ENCODE measurements around the gene MTHFSD. TPM values are rescaled to one million over a fixed set of nuclear protein-coding genes. Genes with fewer than 3 reads are reported as not detected.

MTHFSD gene
- 9.4 and 11.7 TPM in 2 replicates for total RNA-seq (2014; rRNA removed; shearing (Covaris generic))

- H3K27ac ChIP-seq: peak within 1 kb of the TSS; percentile 83
- peaks cover 15% of the 10 kb centered on the region for H3K4me1 ChIP-seq (replicated peaks)
- H3K4me3 ChIP-seq: peak within 1 kb of the TSS; percentile 75
- no peaks in the 10 kb centered on the region for H3K27me3 ChIP-seq (replicated peaks)
- H3K9me3 ChIP-seq (replicated peaks): no peaks in the 10 kb centered on the region
- DNase-seq (ENCODE audit: low read depth in 1 of 2, low spot score in 2 of 2): peak; percentile 85 to 94
- H3K36me3 ChIP-seq: peaks cover 27% of the 10 kb centered on the region
Observed at GRCh38 chr16:86554917-86555703, at the start of gene MTHFSD. Gene MTHFSD, minus strand, starts transcription at chr16:86555235. Its CDS starts 51 bp downstream, at chr16:86555184.

DNA sequence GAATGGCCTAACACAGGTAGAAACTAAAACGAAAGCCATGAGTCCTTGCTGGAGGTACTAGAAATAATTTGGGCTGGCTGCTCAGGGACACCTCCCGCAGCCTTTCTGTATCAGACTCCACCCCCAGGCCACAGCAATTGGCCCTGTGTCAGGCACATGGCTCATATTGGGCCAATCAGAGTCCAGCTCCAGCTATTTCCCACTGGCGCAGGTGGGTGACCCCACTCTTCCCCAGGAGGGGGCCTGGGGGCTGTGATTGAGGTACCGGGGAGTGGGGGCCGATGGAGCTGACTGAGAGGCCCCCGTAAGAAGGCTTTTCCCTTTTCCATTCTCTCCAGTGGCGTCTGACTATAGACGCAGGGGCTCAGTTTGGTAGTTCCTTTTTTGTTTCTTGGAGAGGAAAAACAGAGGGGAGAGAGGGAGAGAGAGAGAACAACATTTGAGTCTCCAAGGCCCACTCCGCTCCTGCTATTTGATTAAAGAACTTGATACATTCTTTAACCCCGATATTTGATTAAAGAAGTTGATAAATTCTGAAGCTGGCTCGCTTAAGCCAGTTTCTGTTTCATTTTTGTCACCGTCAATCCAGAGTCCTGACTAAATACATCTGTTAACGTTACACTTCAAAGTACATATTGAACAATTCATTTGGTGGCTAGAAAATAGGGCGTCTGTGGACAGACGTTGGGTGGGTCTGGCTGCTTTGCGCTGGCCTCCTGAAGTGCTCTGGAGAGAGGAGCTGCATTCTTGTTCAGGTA lies 49.6 kb upstream of the MTHFSD start:
- Histone ChIP-seq H3K27me3 (replicated peaks) (no peaks in the 10 kb centered on the region), H3K27ac (no peak overlapping the region), H3K4me3 (no peak overlapping the region), H3K4me1 (replicated peaks) (peaks cover 20% of the 10 kb centered on the region), H3K9me3 (replicated peaks) (no peaks in the 10 kb centered on the region), H3K36me3 (no peaks in the 10 kb centered on the region)
- peak in 1 of 2 experiments; percentile 31 for DNase-seq (ENCODE audit: low read depth in 1 of 2, low spot score in 2 of 2)

- no peak for DNase-seq (ENCODE audit: low read depth in 1 of 2, low spot score in 2 of 2)
- Histone ChIP-seq H3K4me1 (replicated peaks) (peaks cover under 1% of the 10 kb centered on the region; the same call in 1 of the 2 replicates), H3K9me3 (replicated peaks) (no peaks in the 10 kb centered on the region), H3K27me3 (replicated peaks) (no peaks in the 10 kb centered on the region), H3K36me3 (no peaks in the 10 kb centered on the region), H3K27ac (no peak overlapping the region), H3K4me3 (no peak overlapping the region)
Observed at GRCh38 chr16:86602521-86602920, 47.5 kb upstream of the MTHFSD start.

GRCh38 chr16:86601356-86601755 lies 46.3 kb upstream of the MTHFSD start:
- Histone ChIP-seq H3K36me3 (no peaks in the 10 kb centered on the region), H3K4me3 (no peak overlapping the region), H3K9me3 (replicated peaks) (no peaks in the 10 kb centered on the region), H3K27me3 (replicated peaks) (no peaks in the 10 kb centered on the region), H3K4me1 (replicated peaks) (no peaks in the 10 kb centered on the region), H3K27ac (no peak overlapping the region)
- peak in 1 of 2 experiments; percentile 25 for DNase-seq (ENCODE audit: low read depth in 1 of 2, low spot score in 2 of 2)

- Histone ChIP-seq H3K4me3 (no peak overlapping the region), H3K4me1 (replicated peaks) (peaks cover 9% of the 10 kb centered on the region), H3K36me3 (no peaks in the 10 kb centered on the region), H3K9me3 (replicated peaks) (no peaks in the 10 kb centered on the region), H3K27ac (no peak overlapping the region), H3K27me3 (replicated peaks) (no peaks in the 10 kb centered on the region)
- DNase-seq (ENCODE audit: low read depth in 1 of 2, low spot score in 2 of 2): peak in 1 of 2 experiments; percentile 32
Observed at GRCh38 chr16:86598607-86599565, 43.9 kb upstream of the MTHFSD start.

DNA sequence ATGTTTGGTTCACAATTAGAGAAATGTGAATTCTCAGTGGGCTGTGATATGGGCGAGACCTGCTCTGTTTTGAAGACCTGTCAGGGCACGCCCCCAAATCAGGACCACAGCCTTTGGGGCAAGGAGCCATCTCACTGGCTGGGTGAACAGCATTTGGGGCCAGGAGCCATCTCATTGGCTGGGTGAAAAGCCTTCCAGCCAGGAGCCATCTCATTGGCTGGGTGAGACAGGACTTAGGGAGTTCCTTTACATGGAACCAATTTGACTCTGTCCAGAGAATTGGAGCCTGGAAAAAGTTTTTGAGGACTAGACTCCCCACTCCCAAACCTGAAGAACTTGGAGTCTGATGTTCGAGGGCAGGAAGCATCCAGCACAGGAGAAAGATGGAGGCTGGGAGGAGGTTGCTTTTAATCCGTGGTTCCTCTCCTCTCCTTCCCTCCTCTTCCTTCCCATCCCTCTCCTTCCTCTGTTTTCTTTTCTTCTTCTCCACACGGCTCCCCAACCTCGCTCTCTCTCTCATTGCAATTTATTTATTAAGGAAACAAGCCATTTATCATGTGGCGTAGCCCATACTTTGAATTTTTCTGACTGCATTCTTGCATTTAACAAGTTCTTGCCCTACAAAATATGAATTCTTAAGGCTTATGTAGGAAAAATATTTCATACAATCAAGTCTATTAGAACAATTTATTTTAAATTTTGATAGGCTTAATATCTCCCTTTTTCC lies 43.0 kb upstream of the MTHFSD start:
- Histone ChIP-seq H3K36me3 (no peaks in the 10 kb centered on the region), H3K4me1 (replicated peaks) (peaks cover 18% of the 10 kb centered on the region), H3K4me3 (no peak overlapping the region), H3K9me3 (replicated peaks) (no peaks in the 10 kb centered on the region), H3K27ac (no peak overlapping the region), H3K27me3 (replicated peaks) (no peaks in the 10 kb centered on the region)
- peak in 1 of 2 experiments; percentile 20 for DNase-seq (ENCODE audit: low read depth in 1 of 2, low spot score in 2 of 2)

GRCh38 chr16:86597126-86597879 lies 42.3 kb upstream of the MTHFSD start:
- H3K9me3 ChIP-seq (replicated peaks): no peaks in the 10 kb centered on the region
- H3K27me3 ChIP-seq (replicated peaks): no peaks in the 10 kb centered on the region
- no peak overlapping the region for H3K27ac ChIP-seq
- peak in 1 of 2 experiments; percentile 25 for DNase-seq (ENCODE audit: low read depth in 1 of 2, low spot score in 2 of 2)
- H3K4me1 ChIP-seq (replicated peaks): peaks cover 25% of the 10 kb centered on the region
- H3K36me3 ChIP-seq: no peaks in the 10 kb centered on the region
- no peak overlapping the region for H3K4me3 ChIP-seq

DNA sequence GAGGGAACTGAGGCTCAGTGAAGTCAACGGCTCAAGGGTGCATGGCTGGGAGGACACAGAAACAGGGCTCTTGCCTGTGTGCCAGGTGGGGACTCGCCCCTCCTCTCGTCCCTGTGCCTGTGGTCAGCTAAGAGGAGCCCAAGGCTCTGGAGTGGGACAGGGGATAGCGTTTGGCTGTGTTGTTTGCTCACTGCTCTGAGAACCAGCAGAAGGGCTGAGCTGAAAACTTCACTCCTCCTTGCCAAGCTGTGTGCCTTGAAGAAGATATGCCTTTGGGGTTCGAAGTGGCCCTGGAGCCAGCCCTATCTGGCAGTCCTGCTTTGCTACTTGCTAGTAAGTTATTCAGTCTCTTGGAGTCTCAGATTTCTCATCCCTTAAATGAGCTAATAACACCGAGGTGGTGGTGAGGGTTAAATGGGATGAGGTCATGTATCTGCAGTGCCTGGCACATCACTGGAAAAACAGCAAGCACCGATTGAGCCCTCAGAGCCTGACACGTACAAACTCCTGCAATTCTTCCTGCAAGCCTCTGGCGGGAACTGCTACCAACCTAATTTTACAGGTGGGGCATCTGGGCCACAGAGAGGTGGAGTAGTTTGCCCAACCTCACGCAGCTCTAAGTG lies 41.1 kb upstream of the MTHFSD start:
- peak in 1 of 2 experiments; percentile 22 for DNase-seq (ENCODE audit: low read depth in 1 of 2, low spot score in 2 of 2)
- H3K27ac ChIP-seq: no peak overlapping the region

GRCh38 chr16:86594721-86595120 lies 39.7 kb upstream of the MTHFSD start:
- Histone ChIP-seq H3K9me3 (replicated peaks) (no peaks in the 10 kb centered on the region; the same call in 1 of the 2 replicates), H3K27ac (no peak overlapping the region), H3K36me3 (no peaks in the 10 kb centered on the region), H3K4me3 (no peak overlapping the region), H3K4me1 (replicated peaks) (peaks cover 46% of the 10 kb centered on the region), H3K27me3 (replicated peaks) (no peaks in the 10 kb centered on the region)
- no peak for DNase-seq (ENCODE audit: low read depth in 1 of 2, low spot score in 2 of 2)

More for the DNA sequence above, 41.1 kb upstream of the MTHFSD start:
- Histone ChIP-seq H3K9me3 (replicated peaks) (no peaks in the 10 kb centered on the region; the same call in 1 of the 2 replicates), H3K4me3 (no peak overlapping the region), H3K27me3 (replicated peaks) (no peaks in the 10 kb centered on the region), H3K4me1 (replicated peaks) (peaks cover 34% of the 10 kb centered on the region), H3K36me3 (no peaks in the 10 kb centered on the region)

DNA sequence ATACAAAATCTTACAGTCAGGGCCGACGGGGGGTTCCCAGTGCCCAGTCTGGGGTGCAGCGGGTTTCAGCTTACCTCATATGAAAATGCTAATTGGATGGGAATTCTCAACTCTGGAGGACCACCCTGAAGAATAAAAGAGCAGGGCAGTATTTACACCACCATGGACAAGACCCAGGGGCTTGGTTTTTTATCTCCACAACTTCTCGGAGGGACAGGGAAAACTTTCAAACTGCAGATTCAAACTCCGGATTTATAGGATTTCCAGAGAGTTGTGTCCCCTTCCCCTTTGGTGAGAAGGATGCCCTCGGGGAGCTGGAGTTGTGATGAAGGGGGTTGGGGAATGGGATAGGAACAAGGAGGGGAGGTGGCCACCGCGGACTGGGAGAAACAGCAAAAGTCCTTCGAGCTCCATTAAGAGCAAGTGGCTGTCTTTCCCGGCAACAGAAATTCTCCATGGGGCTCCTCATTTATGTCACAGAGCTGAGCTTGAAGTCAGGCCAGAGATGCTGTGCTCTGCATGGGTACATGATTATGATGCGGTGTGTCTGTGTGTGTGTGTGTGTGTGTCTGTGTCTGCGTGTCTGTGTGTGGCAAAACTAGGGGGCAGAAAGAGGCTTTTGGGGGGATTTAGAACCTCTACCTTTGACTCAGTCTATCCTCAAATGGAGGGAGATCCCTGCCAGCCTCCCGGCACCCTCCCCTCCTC lies 39.0 kb upstream of the MTHFSD start:
- Histone ChIP-seq H3K4me1 (replicated peaks) (peaks cover 53% of the 10 kb centered on the region), H3K36me3 (no peaks in the 10 kb centered on the region), H3K27me3 (replicated peaks) (no peaks in the 10 kb centered on the region), H3K4me3 (no peak overlapping the region), H3K9me3 (replicated peaks) (no peaks in the 10 kb centered on the region; the same call in 1 of the 2 replicates), H3K27ac (no peak overlapping the region)
- DNase-seq (ENCODE audit: low read depth in 1 of 2, low spot score in 2 of 2): peak in 1 of 2 experiments; percentile 41

GRCh38 chr16:86591270-86591669 lies 36.2 kb upstream of the MTHFSD start:
- no peaks in the 10 kb centered on the region; the same call in 1 of the 2 replicates for H3K9me3 ChIP-seq (replicated peaks)
- H3K36me3 ChIP-seq: no peaks in the 10 kb centered on the region
- no peak overlapping the region for H3K4me3 ChIP-seq
- no peak for DNase-seq (ENCODE audit: low read depth in 1 of 2, low spot score in 2 of 2)
- H3K27ac ChIP-seq: peak overlapping the region; percentile 84
- no peaks in the 10 kb centered on the region for H3K27me3 ChIP-seq (replicated peaks)
- peaks cover 71% of the 10 kb centered on the region for H3K4me1 ChIP-seq (replicated peaks)
